Esophagus muscularis mucosa (tissue), 4 donors: ENCODE measurements around the gene LRMDA.

Experiments
- CTCF ChIP-seq, 3 experiments: fragments of 200-600 bp in 2 of 3; fragments of 450-650 bp in 1 of 3; sonication (generic) in 2 of 3; IDR thresholded peaks; one replicate each; pipeline ENCODE4 v1.5.1; 2017 to 2019; ENCODE audit warnings: antibody characterized with exemption in 3 of 3, mild to moderate bottlenecking in 2 of 3, moderate library complexity in 1 of 3
- EP300 ChIP-seq: sonication (generic); formaldehyde crosslinking; IDR thresholded peaks from one replicate; pipeline ENCODE4 v1.6.1; 2017; ENCODE audit warnings: antibody characterized with exemption
- POLR2A ChIP-seq: fragments of 450-650 bp; IDR thresholded peaks from one replicate; pipeline ENCODE4 v1.6.1; 2017; ENCODE audit warnings: antibody characterized with exemption, moderate library complexity, mild to moderate bottlenecking, low read depth

GRCh38 chr10:75476569-75476968, 45.1 kb downstream of the LRMDA start:
- TF ChIP-seq POLR2A: no peak
- TF ChIP-seq CTCF (IDR thresholded peaks at IDR 0.05): no peak
- TF ChIP-seq EP300: no peak
